ENCODE results near the gene ZNF407.

The ZNF407 gene

DNA sequence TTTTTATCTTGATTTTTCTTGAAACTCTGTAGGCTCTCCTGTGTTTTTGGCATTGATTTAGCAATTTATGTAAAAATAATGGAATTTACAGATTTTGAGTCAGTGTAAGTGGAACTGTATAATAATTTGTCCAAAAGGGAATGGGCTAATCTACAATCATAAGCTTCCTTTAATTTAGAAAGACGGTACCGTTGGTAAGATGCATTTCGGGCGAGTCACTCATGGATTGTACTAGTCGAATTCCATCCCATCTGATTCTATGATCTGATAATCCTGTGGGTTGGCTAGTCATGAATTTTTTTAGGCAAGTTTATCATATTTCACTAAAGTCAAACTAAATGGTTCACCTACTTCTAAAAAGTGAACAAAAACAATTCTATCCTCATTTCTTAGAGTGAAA is 133.4 kb downstream of the ZNF407 start:
- no peak for FAIRE-seq

DNA sequence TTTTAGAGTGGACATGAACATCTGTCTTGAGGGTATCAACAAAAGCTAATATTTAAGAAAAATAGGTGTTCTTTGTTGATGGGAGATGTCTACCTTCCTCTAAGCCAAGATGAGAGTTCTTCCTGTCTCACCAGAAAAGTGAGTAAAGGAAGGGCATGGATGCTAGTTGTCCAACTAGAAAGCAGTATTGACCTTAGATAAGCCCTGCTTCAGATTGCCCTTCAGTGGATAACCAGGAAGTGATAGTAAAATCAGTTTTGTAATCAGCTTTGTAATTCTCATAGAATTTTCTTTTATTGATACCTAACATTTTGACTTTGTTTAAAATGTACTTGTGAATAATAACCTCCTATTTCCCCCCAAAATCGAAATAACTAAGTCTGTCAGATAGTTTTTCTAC is 134.7 kb downstream of the ZNF407 start:
- FAIRE-seq: no peak

DNA sequence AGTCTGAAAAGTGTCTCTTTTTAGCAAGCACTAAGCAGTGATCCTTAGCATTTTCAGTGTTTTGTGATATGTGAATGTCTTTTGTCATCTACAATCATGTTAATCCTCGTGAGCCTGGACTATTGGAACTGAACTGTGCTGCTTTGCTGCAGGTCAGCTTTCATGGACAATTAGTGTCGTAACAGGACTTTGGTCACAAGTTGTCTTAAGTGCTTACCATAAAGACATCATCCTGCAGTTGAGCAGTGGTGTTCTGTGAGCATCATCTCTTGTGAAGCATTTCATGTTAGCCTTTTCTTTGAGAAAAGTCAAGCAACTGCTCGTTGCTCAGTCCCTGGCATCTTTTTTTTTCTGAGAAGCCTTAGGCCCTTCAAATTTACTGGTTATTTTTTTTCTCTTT is 135.9 kb downstream of the ZNF407 start:
- no peak for FAIRE-seq

DNA sequence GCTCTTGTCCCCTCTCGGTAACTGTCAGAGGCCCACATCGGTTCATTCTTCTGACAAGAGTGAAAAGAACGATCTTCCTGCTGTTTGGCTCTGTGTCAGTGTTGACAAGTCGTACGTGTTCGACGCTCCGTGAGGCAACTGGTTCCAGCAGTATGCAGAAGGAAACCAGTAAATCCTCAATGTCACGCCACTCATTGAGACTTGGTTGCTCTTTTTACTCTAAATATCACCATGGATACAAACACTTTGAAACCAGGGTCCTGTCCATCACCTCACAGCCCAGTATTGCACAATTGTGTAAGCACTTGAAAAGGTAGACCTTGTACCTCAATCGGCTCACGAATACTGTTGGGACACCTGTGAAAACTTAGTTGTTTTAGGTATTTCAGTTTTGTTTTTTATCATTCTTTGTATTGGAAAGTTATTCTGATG is 136.4 kb downstream of the ZNF407 start:
- no peak for FAIRE-seq

DNA sequence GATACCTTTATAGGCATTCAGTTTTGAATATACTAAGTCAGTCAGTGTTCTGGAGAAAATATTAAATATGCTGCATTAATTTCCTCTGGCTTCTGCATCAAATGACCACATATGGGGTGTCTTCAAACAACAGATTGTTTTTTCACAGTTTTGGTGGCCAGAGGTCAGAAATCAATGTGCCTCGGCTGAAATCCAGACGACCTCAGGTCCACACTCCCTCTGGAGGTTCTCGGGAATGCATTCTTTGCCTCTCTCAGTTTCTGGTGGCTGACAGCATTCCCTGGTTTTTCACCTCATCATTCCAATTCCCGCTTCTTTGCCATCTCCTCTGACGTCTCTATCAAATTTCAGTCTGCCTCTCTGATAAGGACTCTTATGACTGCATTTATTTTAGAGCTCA is 142.3 kb downstream of the ZNF407 start:
- no peak for FAIRE-seq

DNA sequence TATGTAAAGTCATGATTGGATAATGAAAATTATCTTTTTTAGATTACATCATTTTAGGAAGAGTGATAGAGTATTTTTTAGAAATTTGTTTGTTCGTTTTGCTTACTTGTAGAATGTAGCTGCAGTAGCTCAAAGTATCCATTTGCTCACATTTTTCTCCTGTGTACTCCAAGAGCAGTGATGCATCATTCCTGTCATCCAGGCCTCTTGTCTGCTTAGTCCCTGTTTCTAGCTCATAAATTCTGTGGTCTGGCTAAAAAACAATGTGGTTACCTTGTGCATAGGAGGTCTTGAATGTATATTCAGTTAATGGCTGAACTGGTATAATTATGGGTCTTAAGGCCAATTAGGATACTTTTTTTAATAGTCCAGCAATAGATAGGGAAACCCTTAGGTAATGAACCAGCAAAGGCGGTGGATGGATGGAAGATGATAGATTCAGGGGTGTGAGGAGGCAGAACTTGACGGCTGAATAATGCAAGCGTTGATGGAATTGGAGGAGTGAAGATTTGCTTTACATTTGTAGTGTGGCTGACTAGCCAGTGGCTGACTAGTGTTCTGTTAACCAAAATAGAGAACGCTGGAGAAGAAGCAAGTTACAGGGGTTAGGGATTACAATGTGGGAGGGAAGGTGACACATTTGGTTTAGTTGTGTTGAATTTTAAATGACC is 145.0 kb downstream of the ZNF407 start:
- no peak for FAIRE-seq

DNA sequence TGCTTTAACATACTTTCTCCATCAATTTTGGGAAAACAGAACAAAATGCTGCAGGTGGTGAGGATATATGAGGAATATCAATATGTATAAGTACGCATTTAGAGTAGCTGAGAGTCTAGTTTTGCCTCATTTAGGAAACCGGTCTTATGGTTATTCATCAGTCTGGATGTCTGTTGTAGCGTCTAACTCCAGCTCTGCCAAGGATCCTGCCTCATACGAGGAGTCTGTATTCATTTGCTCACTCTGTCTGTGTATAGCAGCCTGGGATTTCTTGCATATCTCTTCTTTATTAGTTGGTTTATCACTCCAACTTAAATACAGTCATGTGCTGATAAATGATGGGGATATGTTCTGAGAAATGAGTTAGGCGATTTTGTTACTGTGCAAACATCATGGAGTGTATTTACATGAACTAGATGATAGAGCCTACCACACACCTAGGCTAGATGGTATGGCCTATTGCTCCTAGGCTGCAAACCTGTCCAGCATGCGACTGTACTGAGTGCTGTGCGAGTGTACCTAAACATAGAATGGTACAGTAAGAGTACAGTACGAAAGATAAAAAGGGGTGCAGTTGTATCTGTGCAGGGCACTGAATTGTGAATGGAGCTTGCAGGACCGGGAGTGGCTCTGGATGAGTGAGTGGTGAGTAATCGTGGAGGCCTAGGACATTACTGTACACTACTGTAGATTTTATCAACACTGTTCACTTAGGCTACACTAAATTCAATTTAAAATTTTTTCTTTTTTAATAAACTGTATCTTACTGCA is 148.1 kb downstream of the ZNF407 start:
- FAIRE-seq: no peak

DNA sequence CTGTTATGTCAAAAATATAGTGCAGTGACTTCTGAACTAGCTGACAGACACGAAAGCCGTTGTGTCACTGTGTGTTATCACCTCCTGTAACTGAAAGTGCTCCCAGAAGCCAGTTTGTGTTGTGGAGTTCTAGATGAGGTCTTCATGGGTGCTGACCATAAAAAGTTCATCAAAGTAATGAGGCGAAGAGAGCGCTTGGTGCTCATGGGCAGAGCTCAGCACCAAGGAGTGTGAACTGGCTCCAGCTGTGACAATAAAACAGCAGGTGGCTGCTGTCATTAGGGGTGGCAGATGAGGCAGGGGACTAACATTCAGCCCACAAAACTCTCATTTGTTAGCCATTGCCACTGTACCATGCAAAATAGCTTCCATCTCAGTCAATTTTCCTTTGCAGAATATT is 151.1 kb downstream of the ZNF407 start:
- no peak for FAIRE-seq

DNA sequence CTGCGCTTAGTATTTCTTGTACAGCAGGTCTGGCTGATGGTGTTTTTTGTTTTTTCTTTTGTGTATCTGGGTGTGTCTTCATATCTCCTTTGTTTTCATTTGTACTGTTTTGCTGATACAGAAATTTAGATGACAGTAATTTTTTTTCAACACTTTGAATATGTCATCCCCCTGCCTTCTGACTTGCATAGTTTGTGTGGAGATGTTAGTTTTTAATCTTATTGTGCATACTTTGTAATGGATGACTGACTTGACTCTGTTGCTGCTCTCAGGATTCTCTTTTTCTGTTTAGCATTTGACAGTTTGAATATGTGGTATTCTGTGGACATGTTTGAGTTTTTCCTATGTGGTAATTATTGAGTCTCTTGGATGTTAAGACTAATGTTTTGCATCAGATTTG is 161.3 kb downstream of the ZNF407 start:
- no peak for FAIRE-seq

DNA sequence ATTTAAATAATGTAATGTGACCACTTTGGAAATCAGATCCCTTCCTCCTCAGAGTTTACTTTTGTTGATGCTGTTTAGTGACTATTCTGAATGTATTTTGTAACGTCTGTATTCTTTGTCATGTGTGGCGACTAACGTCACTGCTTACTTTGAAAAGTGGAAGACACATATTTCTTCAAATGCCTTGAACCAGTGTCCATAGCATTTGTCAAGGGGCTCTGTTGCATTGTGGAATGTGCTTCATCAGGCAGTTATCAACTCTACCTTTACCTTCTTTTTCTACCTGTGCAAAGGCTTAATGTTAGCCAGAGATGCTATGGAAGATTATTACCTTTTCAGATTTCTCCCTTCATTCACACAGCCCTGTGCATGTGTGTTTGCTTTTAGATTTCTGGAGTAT is 162.4 kb downstream of the ZNF407 start:
- no peak for FAIRE-seq

DNA sequence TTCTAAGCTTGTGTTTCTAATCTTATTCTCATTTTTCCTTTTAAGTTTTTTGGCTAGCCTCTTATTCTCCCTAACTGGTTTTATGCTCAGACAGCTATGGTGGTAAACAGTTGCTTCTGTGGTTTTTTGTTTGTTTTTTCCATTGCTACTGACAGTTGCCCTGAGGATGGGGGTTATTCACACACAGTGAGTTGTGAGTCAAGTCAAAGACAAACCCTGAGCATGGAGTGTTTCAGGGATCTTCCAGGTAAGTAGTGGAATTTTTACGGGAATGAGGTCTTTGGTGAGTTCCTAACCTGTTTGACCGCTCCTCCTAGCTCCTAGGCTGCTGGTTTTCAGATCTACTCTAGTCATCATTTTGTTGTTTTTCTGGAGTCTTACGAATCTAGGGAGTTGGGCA is 162.8 kb downstream of the ZNF407 start:
- FAIRE-seq: no peak

DNA sequence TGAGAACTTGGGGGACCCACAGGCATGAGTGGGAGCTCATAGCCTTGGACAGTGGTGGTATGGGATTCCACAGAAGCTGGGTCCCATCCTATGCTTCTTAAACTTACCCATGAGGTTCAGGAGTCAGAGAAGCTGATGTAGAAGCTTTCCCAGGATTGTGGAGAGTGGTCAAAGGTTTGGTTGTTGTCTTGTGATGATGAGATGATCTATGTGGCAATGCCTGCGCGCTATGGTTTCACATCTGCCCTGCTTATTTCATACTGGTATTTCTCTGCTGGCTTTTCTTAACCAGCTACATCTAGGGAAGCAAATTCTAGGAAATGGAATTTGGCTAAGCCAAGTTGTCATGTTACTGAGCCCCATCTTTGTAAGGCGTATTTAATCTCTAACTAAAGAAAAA is 168.6 kb downstream of the ZNF407 start:
- no peak for FAIRE-seq

DNA sequence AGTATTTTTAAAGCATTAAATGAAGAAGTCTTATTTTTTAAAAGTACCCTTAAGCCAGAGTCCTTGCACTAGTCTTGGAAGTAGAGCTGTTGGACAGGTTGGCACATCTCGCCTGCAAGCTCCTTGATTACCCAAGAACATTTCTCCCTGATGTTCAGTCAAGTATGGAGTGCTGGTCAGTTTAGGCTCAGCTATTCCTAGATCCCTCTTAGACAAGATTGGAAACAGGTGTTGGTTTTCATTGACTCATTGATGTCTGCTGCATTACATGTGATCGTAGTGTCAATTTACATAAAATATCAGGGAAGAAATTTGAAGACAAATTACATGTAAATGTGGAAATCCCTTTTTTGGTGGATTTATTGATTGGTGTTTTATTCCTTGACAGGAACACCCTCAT is 170.4 kb downstream of the ZNF407 start:
- no peak for FAIRE-seq

DNA sequence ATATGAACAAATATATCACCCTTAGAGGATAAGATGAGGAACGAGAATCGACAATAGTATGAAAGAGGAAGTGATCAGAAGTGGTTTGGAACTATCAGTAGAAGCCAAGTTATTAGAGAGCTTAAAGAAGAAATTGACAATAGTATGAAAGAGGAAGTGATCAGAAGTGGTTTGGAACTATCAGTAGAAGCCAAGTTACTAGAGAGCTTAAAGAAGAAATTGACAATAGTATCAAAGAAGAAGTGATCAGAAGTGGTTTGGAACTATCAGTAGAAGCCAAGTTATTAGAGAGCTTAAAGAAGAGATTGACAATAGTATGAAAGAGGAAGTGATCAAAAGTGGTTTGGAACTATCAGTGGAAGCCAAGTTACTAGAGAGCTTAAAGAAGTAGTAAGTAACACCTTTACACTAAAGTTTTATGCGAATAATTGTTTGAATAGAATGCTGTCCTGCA is 175.5 kb downstream of the ZNF407 start:
- FAIRE-seq: no peak

DNA sequence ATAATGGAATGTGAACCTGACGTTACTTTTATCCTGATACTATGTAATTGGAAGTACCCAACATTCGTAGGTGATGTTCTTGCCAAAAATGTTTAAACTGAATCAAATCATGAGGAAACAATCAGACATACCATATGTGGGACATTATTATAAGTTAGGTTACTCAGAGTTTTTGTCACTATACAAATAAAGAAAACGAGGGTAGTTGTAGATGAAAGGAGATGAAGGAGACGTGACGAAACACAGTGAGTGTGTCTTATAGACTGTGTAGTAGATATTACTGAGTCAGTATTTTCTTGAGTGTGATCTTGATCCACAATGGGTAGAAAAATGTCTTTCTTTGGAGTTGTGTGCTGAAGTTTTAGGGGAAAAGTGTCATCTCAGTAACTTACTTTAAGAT is 176.8 kb downstream of the ZNF407 start:
- no peak for FAIRE-seq

DNA sequence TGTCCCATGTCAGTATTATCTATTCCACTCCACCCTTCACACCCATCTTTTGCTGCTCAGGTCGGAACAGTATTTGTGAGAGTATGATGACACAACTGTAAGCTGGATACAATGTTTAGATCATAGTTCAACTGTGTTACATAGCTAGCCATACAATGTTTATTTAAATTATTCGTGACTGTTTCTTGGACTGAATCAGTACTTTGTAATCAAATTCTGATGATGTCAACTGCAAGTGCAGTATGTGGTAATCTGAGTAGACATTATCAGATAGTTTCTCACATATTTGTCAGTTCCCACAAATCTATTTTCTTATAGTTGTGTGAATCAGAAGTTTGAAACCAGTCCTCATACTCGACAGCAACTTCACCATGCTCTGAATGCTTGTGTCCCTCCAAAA is 177.6 kb downstream of the ZNF407 start:
- no peak for FAIRE-seq

DNA sequence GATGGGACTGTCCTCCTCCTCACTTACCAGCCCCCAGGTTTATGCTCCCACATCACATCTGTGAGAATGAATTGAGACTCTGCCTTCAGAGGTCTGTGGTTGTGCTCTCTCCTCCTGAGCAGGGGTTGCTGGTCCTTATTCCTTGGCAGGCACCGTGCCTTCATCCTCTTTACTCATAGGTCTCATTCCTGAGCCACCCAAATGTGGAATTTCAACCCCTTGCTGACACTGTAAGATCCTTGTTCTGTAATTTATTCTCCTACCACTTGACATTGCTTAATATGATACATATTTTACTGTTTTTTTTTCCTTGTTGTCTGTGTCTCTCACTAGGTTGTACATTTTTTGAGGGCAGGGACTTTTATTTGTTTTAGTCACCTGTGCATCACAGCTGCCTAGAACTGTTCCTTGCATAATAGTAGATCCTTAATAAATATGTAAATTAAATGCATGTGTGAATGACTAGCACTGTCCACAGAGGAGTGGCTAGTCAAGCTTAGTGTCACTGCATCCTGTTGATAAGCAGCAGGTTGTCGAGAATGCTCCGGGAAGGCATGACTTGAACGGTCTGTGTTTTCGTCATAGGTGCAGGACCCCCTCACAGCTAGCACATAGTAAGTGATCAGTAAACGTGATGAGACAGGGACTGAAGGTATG is 180.6 kb downstream of the ZNF407 start:
- FAIRE-seq: no peak

DNA sequence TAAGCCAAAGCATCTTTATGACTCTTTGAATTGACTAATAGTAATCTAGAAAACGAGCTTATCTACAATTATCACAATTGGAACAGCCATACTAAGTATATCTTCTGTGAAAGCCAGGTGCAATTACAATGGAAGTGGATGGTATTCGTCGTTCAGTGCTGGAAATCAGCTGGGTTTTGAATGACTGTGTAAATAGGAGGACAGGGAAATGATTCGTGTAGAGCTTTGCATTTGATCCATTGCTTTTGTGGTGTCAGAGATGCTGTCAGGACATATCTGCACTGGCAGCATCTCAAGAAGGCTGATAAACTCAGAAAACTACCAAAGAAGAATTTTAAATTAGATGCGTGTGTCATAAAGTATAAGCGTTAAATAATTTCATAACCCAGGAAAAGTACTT is 187.1 kb downstream of the ZNF407 start:
- no peak for FAIRE-seq

DNA sequence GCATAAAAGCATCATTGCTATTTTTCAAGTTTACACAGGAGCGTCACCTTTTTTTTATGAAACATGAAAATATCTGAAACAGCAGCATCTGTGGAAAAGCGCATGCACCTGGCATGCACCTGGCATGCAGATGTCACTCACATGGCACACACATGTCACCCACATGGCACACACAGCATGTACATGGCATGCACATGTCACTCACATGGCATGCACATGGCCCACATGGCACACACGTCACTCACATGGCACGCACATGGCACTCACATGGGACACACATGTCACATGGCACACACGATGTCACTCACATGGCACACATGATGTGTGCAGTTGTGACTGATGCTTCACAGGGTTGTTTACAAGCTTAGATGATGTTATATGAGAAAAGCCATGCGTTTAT is 188.0 kb downstream of the ZNF407 start:
- FAIRE-seq: no peak

DNA sequence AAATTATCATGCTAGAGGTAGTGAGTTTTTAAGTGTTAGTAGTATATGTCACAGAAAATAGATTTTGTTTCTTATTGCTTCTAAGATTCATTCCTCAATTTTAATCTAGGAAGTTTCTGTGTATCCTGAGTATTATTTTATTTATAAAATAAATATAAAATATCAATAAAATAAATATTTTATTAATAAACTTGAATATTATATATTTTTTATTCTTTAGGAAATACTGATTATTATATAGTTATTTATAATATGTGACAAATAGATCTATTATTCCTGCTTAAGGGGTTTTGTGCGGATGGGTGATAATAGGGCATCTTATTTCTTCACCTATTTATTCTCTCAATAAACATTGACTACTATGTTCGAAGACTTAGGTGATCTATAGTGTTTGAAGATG is 191.0 kb downstream of the ZNF407 start:
- peak; percentile 45 for FAIRE-seq

DNA sequence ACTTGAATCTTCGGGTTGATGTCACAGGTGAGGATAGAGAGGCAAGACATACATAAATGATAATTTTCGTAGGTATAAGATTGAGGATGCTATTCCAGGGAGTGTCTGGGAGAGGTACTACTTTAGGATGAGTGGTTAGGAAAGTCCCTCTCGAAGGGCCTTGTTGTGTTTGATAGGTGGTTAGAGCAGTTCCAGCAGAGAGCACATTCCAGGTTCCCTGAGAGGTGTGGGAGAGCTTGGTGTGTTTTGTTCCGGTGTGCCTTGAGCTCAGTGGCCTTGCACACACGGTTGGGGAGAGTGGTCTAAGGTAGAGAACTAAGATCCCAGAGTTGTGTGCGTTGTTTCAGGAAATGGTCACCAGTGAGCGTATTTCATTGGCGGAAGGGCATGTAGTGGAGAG is 191.4 kb downstream of the ZNF407 start:
- no peak for FAIRE-seq

DNA sequence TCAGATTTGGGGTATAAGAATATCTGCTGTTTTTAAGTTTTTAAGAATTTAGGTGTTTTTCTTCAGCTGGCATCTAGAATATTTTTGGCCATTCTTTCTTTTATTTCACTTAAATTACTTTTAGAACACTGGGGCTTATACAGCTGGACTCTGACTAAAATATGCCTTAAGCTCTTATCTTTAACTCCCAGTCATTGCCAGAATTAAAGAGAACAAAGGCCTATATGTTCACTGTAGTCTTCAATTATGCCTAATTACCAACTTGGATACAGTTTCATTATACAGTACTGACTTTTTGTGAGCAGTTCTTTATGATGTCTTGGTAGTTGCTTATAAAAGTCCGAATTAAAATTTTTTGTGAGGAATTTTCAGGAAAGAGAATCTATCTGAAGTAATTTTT is 192.8 kb downstream of the ZNF407 start:
- FAIRE-seq: no peak

DNA sequence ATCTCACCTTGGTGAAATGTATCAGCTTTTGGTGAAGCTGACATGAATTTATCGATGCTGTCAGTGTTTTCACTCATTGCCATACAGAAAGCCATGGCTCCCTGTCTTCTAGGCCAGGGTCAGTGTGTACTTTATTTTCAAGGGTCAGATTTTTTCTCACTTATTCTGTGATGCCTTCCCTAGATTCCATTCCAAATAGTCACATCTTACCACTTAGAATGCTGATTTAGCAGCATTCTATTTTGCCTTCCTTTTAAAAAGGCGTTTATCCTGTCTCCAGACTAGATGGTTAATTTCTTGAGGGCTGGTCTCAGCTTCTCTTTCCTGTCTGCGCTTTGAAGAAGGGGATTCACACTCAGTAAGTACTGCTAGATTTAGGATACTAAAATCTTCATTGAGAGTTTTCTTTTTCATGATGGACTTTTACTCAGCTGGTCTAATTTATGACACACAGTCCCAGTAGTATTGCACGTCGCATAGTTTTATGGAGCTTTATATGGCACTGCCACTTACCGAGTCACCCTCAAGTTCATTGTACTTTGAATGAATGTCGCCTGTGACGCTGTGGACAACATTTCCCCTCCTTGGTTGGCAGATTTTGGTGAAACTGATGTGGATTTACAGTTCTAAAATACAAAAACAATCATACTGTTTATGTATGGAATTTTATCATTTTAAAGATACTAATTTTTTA is 194.0 kb downstream of the ZNF407 start:
- FAIRE-seq: no peak

DNA sequence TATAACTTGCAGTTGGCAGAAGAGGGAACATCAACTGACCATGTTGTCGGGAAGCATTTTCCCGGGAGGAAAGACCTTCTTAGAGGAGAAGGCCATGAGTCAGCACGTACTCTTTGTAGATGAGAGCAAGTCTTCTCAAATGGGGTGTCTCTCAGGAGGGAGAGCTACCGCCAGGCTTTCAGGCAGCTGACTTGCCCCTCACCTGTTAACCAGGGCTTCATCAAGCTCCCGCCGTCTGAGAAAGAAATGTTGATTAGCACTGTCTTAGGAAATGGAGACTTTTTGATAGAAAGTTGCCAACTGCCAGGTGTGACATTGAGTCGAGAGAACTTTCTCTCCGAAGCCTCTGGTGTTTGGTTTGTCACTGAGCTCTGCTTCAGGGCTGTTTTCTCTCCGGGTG is 196.1 kb downstream of the ZNF407 start:
- FAIRE-seq: no peak

All from TTC549 (cell line).